Endothelial cell of umbilical vein (primary cell): ENCODE data around the gene L3MBTL3. TPM values are rescaled to one million over a fixed set of nuclear protein-coding genes. Genes with fewer than 3 reads are reported as not detected.

Experiments
- BruUV-seq: library from RNA; stranded (reverse); fragments of 400-500 nt; replicated peaks from 2 replicates; lab custom pipeline; 2021; lab: Mats Ljungman, UMichigan
- CTCF ChIA-PET: fragments of 300-600, 350-600 bp; sonication (Branson Sonifier 250); formaldehyde crosslinking; loops from one replicate; lab custom pipeline; 2021; ENCODE audit warnings: antibody characterized with exemption, inconsistent platforms; lab: Charles Lee
- POLR2A ChIA-PET: fragments of 300-600, 350-600 bp; sonication (Branson Sonifier 250); formaldehyde crosslinking; loops from one replicate; lab custom pipeline; 2021; ENCODE audit warnings: antibody characterized with exemption, inconsistent platforms; lab: Charles Lee
- DNase-seq: peaks from one replicate; pipeline ENCODE4 v3.0.0-alpha.2; 2011; ENCODE audit warnings: low read depth, low spot score
- FAIRE-seq: peaks from 2 replicates; lab custom pipeline; 2011; peaks lifted over from hg19 to GRCh38; lab: Jason Lieb, UNC
- H2AFZ ChIP-seq: 2 replicates; pipeline ENCODE4 v1.6.0; 2012; ENCODE audit warnings: low read depth, low read length, control low read depth, inconsistent platforms
- H3K27ac ChIP-seq: 2 replicates; pipeline ENCODE4 v1.5.1; 2011; ENCODE audit warnings: low read depth, mild to moderate bottlenecking, control low read depth, low read length, moderate library complexity; ENCODE audit not compliant: insufficient read depth
- H3K27me3 ChIP-seq, 2 experiments: 2 replicates each; pipeline versions ENCODE4 v1.6.0 to v1.6.1; 2011; ENCODE audit warnings: low read length in 2 of 2, mixed read lengths in 1 of 2; ENCODE audit not compliant: control insufficient read depth in 2 of 2, insufficient read depth in 2 of 2
- H3K36me3 ChIP-seq, 2 experiments: 2 replicates in 1 of 2; 3 replicates in 1 of 2; pipeline ENCODE4 v1.5.1; 2011; ENCODE audit warnings: low read length in 2 of 2, mild to moderate bottlenecking in 1 of 2, moderate library complexity in 1 of 2; ENCODE audit not compliant: control insufficient read depth in 2 of 2, insufficient read depth in 2 of 2; ENCODE audit errors: extremely low read depth in 1 of 2
- H3K4me1 ChIP-seq: 3 replicates; pipeline ENCODE4 v1.5.1; 2011; ENCODE audit warnings: mild to moderate bottlenecking, low read length; ENCODE audit not compliant: control insufficient read depth, insufficient read depth; ENCODE audit errors: extremely low read depth
- H3K4me2 ChIP-seq: 2 replicates; pipeline ENCODE4 v1.6.1; 2011; ENCODE audit warnings: low read length, control low read depth, mixed read lengths; ENCODE audit not compliant: insufficient read depth
- H3K4me3 ChIP-seq, 3 experiments: fragments of 200-600 bp in 1 of 3; sonication (generic), shearing (Covaris generic) in 1 of 3; replicated peaks in 1 of 3; 2 replicates each; pipeline ENCODE4 v1.5.1; 2011 to 2016; ENCODE audit warnings: control low read depth in 3 of 3, low read length in 3 of 3, mild to moderate bottlenecking in 2 of 3, inconsistent platforms in 1 of 3, low read depth in 1 of 3, moderate library complexity in 1 of 3; ENCODE audit not compliant: insufficient read depth in 1 of 3
- H3K79me2 ChIP-seq: 2 replicates; pipeline ENCODE4 v1.6.0; 2012; ENCODE audit warnings: low read length, inconsistent platforms; ENCODE audit not compliant: control insufficient read depth, insufficient read depth
- H3K9ac ChIP-seq: replicated peaks from 2 replicates; pipeline ENCODE3; 2011; ENCODE audit warnings: low read length, control low read depth; ENCODE audit not compliant: insufficient read depth; ENCODE audit errors: extremely low read depth
- H3K9me1 ChIP-seq: replicated peaks from 3 replicates; pipeline ENCODE4 v1.6.0; 2011; ENCODE audit warnings: mild to moderate bottlenecking, low read length; ENCODE audit not compliant: control insufficient read depth, insufficient read depth; ENCODE audit errors: extremely low read depth
- H3K9me3 ChIP-seq: replicated peaks from 2 replicates; pipeline ENCODE4 v1.5.1; 2012; ENCODE audit warnings: low read length, inconsistent platforms; ENCODE audit not compliant: control insufficient read depth, insufficient read depth
- H4K20me1 ChIP-seq: replicated peaks from 2 replicates; pipeline ENCODE3; 2011; ENCODE audit warnings: mild to moderate bottlenecking, low read length; ENCODE audit not compliant: control insufficient read depth, insufficient read depth; ENCODE audit errors: extremely low read depth
- POLR2AphosphoS5 ChIP-seq: IDR thresholded peaks from 2 replicates; pipeline ENCODE4 v1.6.1; 2012; ENCODE audit warnings: low read depth, mild to moderate bottlenecking, control low read depth, low read length, moderate library complexity; ENCODE audit not compliant: insufficient read depth
- dilution Hi-C: fragments of 300-500 bp; cut with MboI; formaldehyde crosslinking; loops from one replicate; pipeline ENCODE4 v1.15.0; 2019; ENCODE audit warnings: low sequenced_read_pairs; ENCODE audit not compliant: extremely low pct_ligation_motif_present
- intact Hi-C: fragments of 100-400 bp; cut with micrococcal nuclease; formaldehyde crosslinking; loops from one replicate; pipeline ENCODE4 v1.10.0; 2022
- polyA plus RNA-seq, 4 experiments: library from polyadenylated mRNA; depleted of rRNA in 3 of 4; stranded (reverse) in 3 of 4; unstranded in 1 of 4; fragments of >200 nt; gene quantifications; 2 replicates each; pipeline versions ENCODE4 v1.2.1 to v1.2.3, GENCODE V29; 2011 to 2012; ENCODE audit warnings: missing spikeins in 1 of 4
- total RNA-seq: library from RNA; stranded (reverse); gene quantifications from 2 replicates; pipeline ENCODE4 v1.2.3, GENCODE V29; 2021
- TF ChIP-seq, protein P1 (sequence below), 2 donors: IDR thresholded peaks; 1 replicate in 1 of 2; 2 replicates in 1 of 2; pipeline ENCODE4 v1.5.1; 2011; ENCODE audit warnings: low read length in 2 of 2, mild to moderate bottlenecking in 2 of 2, moderate library complexity in 2 of 2, control low read depth in 1 of 2, inconsistent platforms in 1 of 2, low read depth in 1 of 2; ENCODE audit not compliant: insufficient read depth in 1 of 2; ENCODE audit errors: extremely low read depth in 1 of 2

L3MBTL3 gene
- total and polyA plus RNA-seq, 2 donors (not counting 3 experiments of a cell fraction or from before 2014, with no cell fraction given) = 26.5 to 86.1 TPM

DNA sequence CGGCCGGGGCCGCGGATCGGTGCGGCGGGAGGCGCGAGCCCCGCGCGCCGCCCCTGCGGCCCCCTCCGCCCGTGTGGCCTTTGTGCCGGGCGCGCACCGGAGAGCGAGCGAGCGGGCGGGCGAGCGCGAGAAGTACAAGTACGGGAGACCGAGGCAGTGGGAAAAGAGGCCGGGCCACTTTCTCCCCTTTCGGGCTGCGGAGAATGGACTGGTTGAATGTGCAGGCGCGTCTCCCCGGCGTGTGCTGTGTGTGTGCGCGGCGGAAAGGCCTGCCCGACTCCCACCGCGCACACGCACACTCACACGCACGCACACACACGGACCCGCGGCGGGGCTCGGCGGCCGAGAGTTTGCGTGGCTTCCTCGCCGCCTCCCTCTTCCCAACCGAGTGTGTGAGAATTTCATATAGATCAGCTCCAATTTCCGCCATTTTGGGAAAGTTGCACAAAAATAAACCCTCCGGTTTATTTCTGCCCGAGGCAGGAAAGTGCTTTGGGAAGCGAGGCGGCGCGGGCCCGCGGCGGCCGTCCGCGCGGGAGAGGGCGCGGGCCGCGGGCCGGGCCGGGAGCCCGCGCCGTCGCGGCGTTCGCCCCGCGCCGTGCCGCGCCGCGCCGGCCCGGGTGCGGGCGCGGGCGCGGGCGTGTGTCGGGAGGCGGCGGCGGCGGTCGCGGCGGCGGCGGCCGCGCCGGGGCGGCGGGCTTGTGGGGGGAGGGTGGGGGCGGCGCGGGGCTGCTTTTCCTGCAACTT, 1.1 kb downstream of the L3MBTL3 start:
- peaks cover 0 to 2% of the 10 kb centered on the region in 2 experiments for H3K36me3 ChIP-seq
- no peaks in the 10 kb centered on the region for H3K27me3 ChIP-seq
- peak overlapping the region; percentile 94 for H3K27ac ChIP-seq
- H3K4me2 ChIP-seq = peak overlapping the region; percentile 44
- H2AFZ ChIP-seq = peak overlapping the region; percentile 41
- DNase-seq (peak; percentile 42), FAIRE-seq (no peak)
- no peaks in the 10 kb centered on the region for H4K20me1 ChIP-seq
- H3K4me3 ChIP-seq = peak overlapping the region; percentile 87 to 97 (median 89)
- H3K9ac ChIP-seq = peak overlapping the region; percentile 98
- TF ChIP-seq POLR2AphosphoS5 = peak; percentile 5
- TF ChIP-seq, protein P1, sequence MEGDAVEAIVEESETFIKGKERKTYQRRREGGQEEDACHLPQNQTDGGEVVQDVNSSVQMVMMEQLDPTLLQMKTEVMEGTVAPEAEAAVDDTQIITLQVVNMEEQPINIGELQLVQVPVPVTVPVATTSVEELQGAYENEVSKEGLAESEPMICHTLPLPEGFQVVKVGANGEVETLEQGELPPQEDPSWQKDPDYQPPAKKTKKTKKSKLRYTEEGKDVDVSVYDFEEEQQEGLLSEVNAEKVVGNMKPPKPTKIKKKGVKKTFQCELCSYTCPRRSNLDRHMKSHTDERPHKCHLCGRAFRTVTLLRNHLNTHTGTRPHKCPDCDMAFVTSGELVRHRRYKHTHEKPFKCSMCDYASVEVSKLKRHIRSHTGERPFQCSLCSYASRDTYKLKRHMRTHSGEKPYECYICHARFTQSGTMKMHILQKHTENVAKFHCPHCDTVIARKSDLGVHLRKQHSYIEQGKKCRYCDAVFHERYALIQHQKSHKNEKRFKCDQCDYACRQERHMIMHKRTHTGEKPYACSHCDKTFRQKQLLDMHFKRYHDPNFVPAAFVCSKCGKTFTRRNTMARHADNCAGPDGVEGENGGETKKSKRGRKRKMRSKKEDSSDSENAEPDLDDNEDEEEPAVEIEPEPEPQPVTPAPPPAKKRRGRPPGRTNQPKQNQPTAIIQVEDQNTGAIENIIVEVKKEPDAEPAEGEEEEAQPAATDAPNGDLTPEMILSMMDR (IDR thresholded peaks at IDR 0.05; ENCODE audit: extremely low read depth in 1 of 2, insufficient read depth in 1 of 2, low read depth in 1 of 2, low read length in 2 of 2) = no peak
- dilution Hi-C loops (no loop called here), intact Hi-C loops (loop anchor here (2.0 kb wide), 2 partner anchors 347 to 519 kb away; no protein-coding TSS in a partner anchor)
- CTCF ChIA-PET = interaction anchor here (1.0 to 2.6 kb wide), 2 partner anchors 38 to 520 kb away, joined by 3 to 29 read pairs; no protein-coding TSS in a partner anchor
- POLR2A ChIA-PET = interaction anchor here (0.7 kb wide), 1 partner anchor 520 kb away, joined by 11 read pairs; no protein-coding TSS in a partner anchor
- H3K9me1 ChIP-seq = no peaks in the 10 kb centered on the region
- H3K4me1 ChIP-seq = peaks cover 17% of the 10 kb centered on the region
- peaks cover 50% of the 10 kb centered on the region for H3K79me2 ChIP-seq
- H3K9me3 ChIP-seq = no peaks in the 10 kb centered on the region
- BruUV-seq = no TSS peak
